Breast epithelium (tissue), 4 donors: ENCODE results near the gene GSTCD. TPM values are rescaled to one million over a fixed set of nuclear protein-coding genes. Genes with fewer than 3 reads are reported as not detected.
"Not testable (repeated sequence)": the region's sequence is repeated elsewhere in the genome, so short reads cannot be mapped to it uniquely, and the experiment has no call there.

Source experiments
- DNase-seq, 2 donors: peaks; one replicate each; pipeline ENCODE4 v3.0.0-alpha.2; 2019; ENCODE audit warnings: low spot score in 2 of 2
- H3K27ac ChIP-seq, 2 donors: fragments of 200-600 bp; sonication (generic) in 1 of 2; one replicate each; pipeline ENCODE4 v1.5.1; 2016 to 2019; ENCODE audit warnings: mild to moderate bottlenecking in 1 of 2
- H3K27me3 ChIP-seq, 2 donors: fragments of 200-600 bp; sonication (generic) in 1 of 2; one replicate each; pipeline versions ENCODE4 v1.5.1 to v1.6.0; 2017 to 2019; ENCODE audit warnings: control low read depth in 1 of 2, mild to moderate bottlenecking in 1 of 2
- H3K36me3 ChIP-seq: fragments of 200-600 bp; one replicate; pipeline ENCODE4 v1.5.1; 2019
- H3K4me1 ChIP-seq, 2 donors: fragments of 200-600 bp; sonication (generic); one replicate each; pipeline ENCODE4 v1.5.1; 2016 to 2019; ENCODE audit warnings: control low read depth in 1 of 2
- H3K4me3 ChIP-seq, 3 donors: fragments of 200-600 bp; sonication (generic); 1 replicate in 2 of 3; 2 replicates in 1 of 3; pipeline ENCODE4 v1.5.1; 2016 to 2019; ENCODE audit warnings: mild to moderate bottlenecking in 3 of 3, moderate library complexity in 2 of 3
- H3K9me3 ChIP-seq, 2 donors: fragments of 200-600 bp; sonication (generic) in 1 of 2; one replicate each; pipeline ENCODE4 v1.5.1; 2016 to 2019; ENCODE audit warnings: control low read depth in 1 of 2
- POLR2A ChIP-seq: fragments of 450-650 bp; IDR thresholded peaks from one replicate; pipeline ENCODE4 v1.6.1; 2016; ENCODE audit warnings: antibody characterized with exemption, mild to moderate bottlenecking, moderate library complexity
- POLR2AphosphoS5 ChIP-seq, 3 donors: sonication (generic); formaldehyde crosslinking; IDR thresholded peaks; one replicate each; pipeline ENCODE4 v1.6.1; 2017; ENCODE audit warnings: antibody characterized with exemption in 3 of 3
- intact Hi-C: fragments of 100-400 bp; cut with DNase I; formaldehyde crosslinking; loops from one replicate; pipeline ENCODE4 v1.15.1; 2023; ENCODE audit warnings: low total_unique reads
- total RNA-seq, 3 donors: library from RNA; depleted of rRNA; stranded (reverse); fragments of >200 nt; gene quantifications; one replicate each; pipeline ENCODE4 v1.1.0, GENCODE V29; 2016
- TF ChIP-seq, protein P1 (sequence below), 3 donors: fragments of 450-650 bp; IDR thresholded peaks; one replicate each; pipeline ENCODE4 v1.5.1; 2016 to 2017; ENCODE audit warnings: antibody characterized with exemption in 3 of 3, mild to moderate bottlenecking in 3 of 3, moderate library complexity in 3 of 3

GSTCD gene
- total RNA-seq, 3 donors from 2014 or later = 9.0 to 23.3 (median 18.7) TPM

DNA sequence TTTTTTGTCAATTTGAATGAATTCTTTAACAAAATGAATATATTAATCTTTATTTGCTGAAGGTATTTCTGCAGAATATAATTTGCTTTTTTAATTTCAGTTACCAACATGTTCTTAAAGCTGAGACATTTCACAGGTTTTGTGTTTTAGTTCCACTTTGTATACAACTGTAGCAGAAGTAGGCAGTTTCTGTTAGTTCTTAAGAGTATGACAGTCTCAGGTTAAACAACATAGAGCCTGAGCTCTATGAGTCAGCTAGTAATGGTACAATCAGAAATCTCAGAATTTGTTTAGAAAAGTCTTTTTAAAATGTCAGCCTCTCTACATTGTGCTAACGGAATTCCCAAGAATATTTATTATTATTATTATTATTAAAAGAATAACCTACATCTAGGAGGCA, 50.4 kb downstream of the GSTCD start:
- Histone ChIP-seq H3K27me3 (no peaks in the 10 kb centered on the region), H3K4me3 (no peak overlapping the region), H3K27ac (no peak overlapping the region), H3K36me3 (no peaks in the 10 kb centered on the region), H3K4me1 (no peaks in the 10 kb centered on the region), H3K9me3 (no peaks in the 10 kb centered on the region)
- DNase-seq = no peak
- intact Hi-C loops = no loop called here
- TF ChIP-seq POLR2A = no peak
- TF ChIP-seq, protein P1, sequence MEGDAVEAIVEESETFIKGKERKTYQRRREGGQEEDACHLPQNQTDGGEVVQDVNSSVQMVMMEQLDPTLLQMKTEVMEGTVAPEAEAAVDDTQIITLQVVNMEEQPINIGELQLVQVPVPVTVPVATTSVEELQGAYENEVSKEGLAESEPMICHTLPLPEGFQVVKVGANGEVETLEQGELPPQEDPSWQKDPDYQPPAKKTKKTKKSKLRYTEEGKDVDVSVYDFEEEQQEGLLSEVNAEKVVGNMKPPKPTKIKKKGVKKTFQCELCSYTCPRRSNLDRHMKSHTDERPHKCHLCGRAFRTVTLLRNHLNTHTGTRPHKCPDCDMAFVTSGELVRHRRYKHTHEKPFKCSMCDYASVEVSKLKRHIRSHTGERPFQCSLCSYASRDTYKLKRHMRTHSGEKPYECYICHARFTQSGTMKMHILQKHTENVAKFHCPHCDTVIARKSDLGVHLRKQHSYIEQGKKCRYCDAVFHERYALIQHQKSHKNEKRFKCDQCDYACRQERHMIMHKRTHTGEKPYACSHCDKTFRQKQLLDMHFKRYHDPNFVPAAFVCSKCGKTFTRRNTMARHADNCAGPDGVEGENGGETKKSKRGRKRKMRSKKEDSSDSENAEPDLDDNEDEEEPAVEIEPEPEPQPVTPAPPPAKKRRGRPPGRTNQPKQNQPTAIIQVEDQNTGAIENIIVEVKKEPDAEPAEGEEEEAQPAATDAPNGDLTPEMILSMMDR (IDR thresholded peaks at IDR 0.05) = no peak
- TF ChIP-seq POLR2AphosphoS5 (IDR thresholded peaks at IDR 0.05) = no peak

DNA sequence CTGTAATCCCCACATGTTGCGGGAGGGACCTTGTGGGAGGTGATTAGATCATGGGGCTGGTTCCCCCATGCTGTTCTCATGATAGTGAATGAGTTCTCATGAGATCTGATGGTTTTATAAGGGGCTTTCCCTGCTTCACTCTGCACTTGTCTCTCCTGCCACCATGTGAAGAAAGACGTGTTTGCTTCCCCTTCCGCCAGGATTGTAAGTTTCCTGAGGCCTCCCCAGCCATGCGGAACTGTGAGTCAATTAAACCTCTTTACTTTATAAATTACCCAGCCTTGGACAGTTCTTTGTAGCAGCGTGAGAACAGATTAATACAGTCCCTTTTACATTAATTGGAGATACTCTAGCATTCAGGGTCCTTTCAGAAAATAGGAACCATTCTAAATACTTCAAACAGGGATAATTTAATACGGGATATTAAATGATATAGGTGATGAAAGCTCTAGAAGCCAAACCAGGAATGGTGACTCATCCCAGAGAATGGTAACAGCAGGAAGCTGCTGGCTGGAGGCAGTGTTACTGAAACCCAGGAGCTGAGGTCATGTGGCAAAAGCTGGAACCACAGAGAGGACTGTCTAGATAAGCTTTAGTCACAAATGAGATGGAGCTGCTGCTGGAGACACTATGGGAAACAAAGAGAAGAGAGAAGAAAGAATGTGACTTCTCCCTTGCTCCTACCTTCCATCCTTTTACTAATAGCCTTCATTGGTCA, 57.3 kb downstream of the GSTCD start:
- Histone ChIP-seq H3K4me3 (no peak overlapping the region), H3K27ac (no peak overlapping the region), H3K9me3 (no peaks in the 10 kb centered on the region), H3K27me3 (no peaks in the 10 kb centered on the region), H3K4me1 (no peaks in the 10 kb centered on the region), H3K36me3 (no peaks in the 10 kb centered on the region)
- no peak for DNase-seq
- intact Hi-C loops = no loop called here
- TF ChIP-seq, protein P1 (IDR thresholded peaks at IDR 0.05) = no peak
- TF ChIP-seq POLR2AphosphoS5 (IDR thresholded peaks at IDR 0.05) (no peak), POLR2A (no peak)

DNA sequence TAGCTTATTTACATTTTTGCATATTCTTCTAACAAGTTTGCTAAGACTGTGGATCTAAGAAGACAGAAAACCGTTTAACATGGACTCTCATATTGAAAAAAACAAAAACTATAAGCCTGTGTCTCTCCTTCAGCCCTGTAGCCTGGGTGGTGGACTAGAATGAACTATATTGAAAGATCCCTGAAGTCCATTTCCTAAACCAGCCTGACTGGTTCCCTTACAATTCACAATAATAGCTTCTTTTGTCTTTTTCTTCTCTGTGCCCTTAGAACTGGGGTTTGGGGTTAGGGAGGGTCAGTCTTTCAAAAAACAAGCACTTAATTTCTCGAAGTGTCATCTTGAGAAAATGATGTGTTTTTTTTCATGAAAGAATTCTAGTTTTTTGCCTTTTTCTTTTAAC, 59.0 kb downstream of the GSTCD start:
- Histone ChIP-seq H3K9me3 (peaks cover 0 to 7% of the 10 kb centered on the region in 2 donors), H3K4me1 (no peaks in the 10 kb centered on the region), H3K36me3 (no peaks in the 10 kb centered on the region), H3K27ac (no peak overlapping the region), H3K4me3 (no peak overlapping the region), H3K27me3 (no peaks in the 10 kb centered on the region)
- intact Hi-C loops = no loop called here
- TF ChIP-seq POLR2AphosphoS5 (IDR thresholded peaks at IDR 0.05) = no peak
- TF ChIP-seq, protein P1 (IDR thresholded peaks at IDR 0.05) = no peak
- TF ChIP-seq POLR2A = no peak
- no peak for DNase-seq

DNA sequence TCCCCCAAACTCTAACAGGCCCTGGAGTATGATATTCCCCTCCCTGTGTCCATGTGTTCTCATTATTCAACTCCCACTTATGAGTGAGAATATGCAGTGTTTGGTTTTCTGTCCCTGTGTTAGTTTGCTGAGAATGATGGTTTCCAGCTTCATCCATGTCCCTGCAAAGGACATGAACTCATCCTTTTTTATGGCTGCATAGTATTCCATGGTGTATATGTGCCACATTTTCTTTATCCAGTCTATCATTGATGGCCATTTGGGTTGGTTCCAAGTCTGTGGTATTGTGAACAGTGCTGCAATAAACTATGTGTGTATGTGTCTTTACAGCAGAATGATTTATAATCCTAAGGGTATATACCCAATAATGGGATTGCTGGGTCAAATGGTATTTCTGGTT, 61.9 kb downstream of the GSTCD start:
- DNase-seq, H3K9me3 ChIP-seq, H3K27me3 ChIP-seq, H3K36me3 ChIP-seq, intact Hi-C loops, H3K27ac ChIP-seq, H3K4me1 ChIP-seq, H3K4me3 ChIP-seq: not testable (repeated sequence)

DNA sequence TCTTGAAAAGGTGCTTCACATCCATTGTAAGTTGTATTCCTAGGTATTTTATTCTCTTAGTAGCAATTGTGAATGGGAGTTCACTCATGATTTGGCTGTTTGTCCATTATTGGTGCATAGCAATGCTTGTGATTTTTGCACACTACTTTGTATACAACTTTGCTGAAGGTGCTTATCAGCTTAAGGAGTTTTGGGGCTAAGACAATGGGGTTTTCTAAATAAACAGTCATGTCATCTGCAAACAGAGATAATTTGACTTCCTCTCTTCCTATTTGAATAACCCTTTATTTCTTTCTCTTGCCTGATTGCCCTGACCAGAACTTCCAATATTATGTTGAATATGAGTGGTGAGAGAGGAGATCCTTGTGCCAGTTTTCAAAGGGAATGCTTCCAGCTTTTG, 63.5 kb downstream of the GSTCD start:
- H3K27me3 ChIP-seq, intact Hi-C loops: not testable (repeated sequence)

DNA sequence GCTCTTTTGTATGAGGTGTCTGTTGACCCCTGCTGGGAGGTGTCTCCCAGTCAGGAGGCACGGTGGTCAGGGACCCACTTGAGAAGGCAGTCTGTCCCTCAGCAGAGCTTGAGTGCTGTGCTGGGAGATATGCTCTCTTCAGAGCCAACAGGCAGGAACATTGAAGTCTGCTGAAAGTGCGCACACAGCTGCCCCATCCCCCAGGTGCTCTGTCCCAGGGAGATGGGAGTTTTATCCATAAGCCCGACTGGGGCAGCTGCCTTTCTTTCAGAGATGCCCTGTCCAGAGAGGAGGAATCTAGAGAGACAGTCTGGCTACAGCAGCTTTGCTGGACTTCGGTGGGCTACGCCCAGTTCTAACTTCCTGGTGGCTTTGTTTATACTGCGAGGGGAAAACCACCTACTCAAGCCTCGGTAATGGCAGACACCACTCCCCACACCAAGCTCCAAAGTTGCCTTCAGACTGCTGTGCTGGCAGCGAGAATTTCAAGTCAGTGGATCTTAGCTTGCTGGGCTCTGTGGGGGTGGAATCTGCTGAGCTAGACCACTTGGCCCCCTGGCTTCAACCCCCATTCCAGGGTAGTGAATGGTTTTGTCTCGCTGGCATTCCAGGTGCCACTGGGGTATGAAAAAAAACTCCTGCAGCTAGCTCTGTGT, 67.3 kb downstream of the GSTCD start:
- DNase-seq, H3K36me3 ChIP-seq, H3K27ac ChIP-seq, H3K4me3 ChIP-seq, intact Hi-C loops, H3K4me1 ChIP-seq, H3K9me3 ChIP-seq, H3K27me3 ChIP-seq: not testable (repeated sequence)

More for the DNA sequence above, 63.5 kb downstream of the GSTCD start:
- H3K4me1 ChIP-seq, H3K36me3 ChIP-seq, H3K4me3 ChIP-seq, H3K9me3 ChIP-seq, H3K27ac ChIP-seq, DNase-seq: not testable (repeated sequence)
